Hematopoietic multipotent progenitor cell (in vitro differentiated cells): ENCODE data around the gene TNFRSF11A. TPM values are rescaled to one million over a fixed set of nuclear protein-coding genes. Genes with fewer than 3 reads are reported as not detected.

Source experiments
- DNase-seq, 3 donors: peaks; one replicate each; pipeline ENCODE4 v3.0.0-alpha.2; 2011 to 2015; ENCODE audit warnings: low read depth in 2 of 3, low spot score in 2 of 3
- total RNA-seq: library from RNA; depleted of rRNA; stranded (reverse); fragments of >200 nt; gene quantifications from one replicate; pipeline ENCODE4 v1.2.3, GENCODE V29; 2012

TNFRSF11A gene
- total RNA-seq, 1 donor, result 2.2 TPM

DNA sequence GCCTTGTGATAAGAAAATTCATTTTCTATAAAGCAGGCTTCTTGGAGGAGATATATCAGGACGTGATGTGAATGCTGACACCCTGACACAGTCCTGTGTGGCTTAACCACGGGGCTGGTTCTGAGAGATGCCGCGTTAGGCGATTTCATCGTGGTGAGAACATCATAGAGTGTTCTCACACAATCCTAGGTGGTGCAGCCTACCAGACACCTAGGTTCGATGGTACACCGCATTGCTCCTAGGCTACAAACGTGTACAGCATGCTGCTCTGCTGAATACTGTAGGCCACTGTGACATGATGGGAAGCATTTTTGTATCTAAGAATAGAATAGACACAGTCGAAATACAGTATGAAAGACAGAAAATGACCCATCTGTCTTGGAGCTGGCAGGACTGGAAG lies 82.5 kb downstream of the TNFRSF11A start:
- no peak for DNase-seq

DNA sequence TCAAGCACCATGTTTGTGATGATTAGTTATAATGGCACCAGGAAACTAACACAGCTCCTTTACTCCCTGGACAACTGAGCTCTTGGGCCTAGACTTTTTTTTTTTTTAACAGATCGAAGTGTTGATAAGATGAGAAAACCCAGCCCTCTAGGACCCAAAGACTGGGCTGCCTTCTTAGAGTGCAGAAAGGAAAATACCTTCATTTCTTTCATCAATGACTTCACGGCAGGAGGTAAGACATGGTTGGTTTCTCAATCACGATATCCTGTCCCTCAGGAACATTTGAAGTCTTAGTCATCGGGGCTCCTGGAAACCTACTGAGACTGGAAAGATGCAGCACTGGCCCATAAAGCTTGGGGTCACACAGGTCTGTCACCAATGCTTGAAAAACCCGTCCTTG lies 84.7 kb downstream of the TNFRSF11A start:
- no peak for DNase-seq

DNA sequence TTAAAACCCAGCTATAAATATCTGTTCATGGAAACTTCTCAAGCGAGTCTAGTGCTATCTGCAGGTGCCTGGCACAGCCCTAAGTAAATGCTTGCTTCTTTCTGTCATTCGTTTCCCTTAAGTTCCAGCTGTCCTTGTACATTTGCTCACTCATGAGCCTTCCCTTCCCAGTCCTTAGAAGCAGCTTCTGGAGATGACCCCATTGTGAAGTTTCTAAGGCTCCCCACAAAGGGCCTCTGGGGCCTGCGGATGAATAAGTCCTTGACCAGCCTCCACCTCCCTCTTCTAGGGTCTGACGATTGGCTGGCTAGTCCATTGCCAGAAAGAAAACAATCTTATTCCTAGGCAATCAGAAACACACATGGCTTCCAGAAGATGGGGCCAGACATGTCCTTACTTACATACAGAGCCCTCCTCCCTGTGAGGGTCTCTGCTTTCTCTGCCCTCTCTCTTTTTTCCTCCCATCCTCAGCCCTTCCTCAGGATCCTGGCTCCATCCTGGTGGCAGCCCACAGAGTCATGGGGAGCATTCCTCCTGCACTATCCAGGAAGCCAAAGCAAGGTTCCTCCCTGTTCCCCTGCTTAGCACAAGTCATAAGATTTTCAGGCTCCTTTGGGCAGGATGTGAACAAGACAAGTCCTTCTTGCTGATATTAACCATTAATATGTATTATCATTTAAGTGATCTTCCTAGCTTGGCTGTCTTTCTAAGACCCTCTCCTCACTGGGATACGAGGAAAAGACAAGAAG lies 87.3 kb downstream of the TNFRSF11A start:
- no peak for DNase-seq

DNA sequence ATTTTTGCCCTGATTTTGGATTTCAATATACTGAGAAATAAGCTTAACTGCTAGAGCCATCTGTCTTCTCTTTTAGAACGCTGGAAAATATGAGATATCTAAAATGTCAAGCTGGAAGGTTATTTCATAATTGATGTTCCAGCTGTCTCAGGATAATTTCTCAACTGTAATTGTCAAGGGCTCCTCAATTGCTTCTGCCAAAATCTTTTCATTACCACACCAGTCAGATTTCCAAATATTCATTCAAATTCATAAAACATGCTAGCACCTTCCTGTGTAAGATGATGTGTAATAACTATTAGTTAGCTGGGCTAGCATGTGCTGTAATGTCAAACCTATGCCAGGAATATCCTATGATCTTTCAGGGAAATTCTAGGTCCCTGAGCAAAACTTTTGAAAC lies 88.1 kb downstream of the TNFRSF11A start:
- DNase-seq, result no peak

DNA sequence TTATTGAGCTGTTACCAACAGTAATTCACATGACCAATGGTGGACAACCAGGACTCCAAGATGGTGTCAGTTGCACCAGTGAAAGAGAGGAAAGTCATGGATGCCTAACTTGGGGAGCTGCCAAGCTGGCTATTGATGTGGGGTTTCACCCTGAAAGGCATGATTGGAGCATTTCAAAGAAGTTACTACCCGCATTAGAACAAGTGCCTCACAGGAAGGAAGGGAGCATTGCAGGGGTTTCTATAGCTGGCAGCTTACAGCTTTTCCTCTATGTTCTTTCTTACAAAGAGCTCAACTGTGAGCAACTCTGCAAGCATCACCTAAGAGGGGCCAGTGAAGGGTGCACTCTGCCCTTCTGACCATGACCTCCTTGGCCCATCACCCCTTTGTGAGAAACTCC lies 93.1 kb downstream of the TNFRSF11A start:
- no peak for DNase-seq

DNA sequence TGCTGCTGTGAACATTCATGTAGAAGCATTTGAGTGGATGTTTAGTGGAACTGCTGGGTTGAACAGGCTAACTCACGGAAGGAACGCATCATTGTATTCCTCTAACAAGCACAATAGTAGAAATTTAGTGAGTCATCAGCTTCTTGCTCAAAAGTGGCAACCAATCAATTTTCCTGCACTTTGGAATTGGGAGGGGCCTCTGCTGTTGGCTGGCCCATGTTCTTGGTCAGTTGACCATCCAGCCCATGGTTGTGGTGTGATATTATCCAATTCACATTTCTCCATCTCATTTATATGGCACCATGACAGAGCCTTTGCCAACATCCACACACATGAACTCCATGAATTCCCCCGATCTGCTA lies 95.0 kb downstream of the TNFRSF11A start:
- DNase-seq, result no peak

DNA sequence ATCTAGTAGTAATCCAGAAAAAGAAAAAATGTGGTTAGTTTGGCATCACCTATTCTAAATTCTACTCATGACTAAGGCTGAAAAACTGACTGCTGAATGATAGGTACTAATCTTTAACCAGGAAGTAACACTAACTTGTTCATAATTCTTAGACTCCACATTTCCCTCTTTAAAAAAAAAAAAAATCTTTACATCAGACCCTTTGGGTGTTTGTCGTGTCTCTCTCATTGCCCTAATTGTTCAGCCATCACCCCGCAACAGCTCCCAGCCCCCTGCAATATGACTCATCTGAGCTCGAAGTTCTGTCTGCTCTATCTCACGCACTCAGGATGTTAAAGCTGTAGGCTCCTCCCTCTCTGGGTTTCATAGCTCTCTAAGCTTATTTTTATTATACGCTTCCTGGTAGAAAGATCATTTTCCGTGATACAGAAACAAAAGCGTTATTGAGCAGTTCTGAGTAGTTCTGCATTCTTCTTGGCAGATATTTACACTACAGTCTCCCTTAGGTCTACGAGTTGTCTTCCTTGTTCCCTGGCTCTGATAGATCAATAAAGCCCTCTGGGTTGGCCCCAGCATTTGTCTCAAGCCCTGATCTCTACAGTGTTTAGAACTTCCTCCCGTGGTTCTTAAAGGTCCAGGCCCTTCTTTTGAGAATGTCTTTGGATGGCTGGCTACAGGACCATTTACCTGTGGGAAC lies 95.6 kb downstream of the TNFRSF11A start:
- peak; percentile 40 to 94 (median 90) for DNase-seq

DNA sequence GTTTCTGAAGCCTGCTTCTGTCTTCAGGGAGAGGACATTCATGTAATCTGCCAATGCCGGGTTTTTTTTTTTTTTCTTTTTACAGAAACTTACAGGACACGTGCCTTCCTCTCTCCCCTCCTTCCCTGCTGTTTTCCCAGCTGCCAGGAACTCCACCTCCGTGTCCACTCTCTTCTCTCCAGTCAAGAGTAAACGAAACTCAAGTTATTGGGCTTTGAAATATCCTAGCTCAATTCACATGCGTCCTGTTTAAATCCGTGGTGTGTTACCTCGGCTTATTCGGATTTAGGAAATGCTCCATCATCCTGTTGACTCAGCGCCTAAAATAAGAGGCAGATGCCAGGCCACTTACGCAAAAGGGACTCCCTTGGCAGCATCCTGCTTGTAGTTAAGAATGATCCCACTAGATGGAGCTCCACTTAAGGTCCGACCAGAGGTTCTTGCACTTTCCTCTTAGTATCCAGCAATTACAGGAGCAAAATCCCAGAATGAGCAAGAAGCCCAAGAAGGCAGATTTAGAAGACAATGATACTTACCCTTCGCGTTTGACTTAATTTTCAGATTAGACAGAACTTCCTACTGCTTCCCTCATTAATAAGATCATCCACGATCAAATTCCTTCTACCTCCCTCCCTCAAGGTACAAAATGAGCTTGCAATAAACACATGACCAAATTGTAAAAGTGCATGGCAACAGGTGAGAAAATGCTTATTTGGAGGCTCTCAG lies 100.5 kb downstream of the TNFRSF11A start:
- peak; percentile 32 to 92 (median 87) for DNase-seq

DNA sequence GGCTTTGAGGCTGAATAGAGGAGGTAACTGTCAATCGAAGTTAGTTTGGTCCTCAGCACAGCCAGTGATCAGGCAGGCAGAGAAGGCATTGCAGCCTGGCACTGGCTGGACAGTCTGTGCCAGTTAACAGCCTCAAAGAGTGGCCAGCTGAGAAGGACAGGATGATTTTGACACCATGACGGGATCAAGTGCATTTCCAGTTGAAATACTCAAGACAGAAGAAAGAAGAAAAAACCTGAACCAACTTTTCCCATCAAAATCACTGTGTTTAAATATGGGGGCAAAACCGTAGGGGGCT lies 101.0 kb downstream of the TNFRSF11A start:
- no peak for DNase-seq

DNA sequence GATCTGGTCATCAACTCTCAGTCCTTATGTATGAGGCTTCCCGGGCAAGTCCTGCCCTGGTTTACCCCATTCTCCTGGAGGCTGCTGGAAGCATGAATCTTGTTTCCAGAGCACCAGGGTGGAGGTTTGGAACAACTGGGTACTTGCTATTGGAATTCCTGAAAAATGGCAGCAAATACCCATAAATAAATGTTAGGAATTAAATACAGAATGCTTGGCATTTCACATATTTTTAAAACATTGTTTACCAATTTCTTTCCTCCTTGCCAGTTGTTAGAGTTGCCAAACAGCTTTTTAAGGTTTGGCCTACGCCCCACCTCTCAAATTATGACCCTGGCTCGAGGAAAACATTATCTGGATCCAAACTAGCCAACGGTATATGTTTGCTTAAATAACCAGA lies 107.1 kb downstream of the TNFRSF11A start:
- DNase-seq, result no peak

DNA sequence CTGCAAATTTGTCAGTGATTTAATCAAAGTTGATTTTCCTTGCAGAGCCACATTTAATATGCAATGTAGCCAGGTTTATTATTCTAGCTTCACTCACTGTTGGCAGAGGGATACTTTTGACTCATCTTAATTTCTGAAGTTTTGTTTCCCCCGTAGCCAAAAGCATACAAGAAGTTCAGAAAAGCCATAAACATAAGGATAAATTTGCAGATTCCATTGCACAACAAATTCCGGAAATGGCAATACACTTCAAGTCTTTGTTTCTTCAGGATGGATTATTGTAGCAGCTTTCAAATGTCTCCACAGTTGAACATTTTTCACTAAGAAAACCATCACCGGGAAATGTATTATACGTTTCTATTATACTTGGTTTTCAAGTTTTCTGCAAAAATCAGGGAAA lies 109.7 kb downstream of the TNFRSF11A start:
- no peak for DNase-seq

DNA sequence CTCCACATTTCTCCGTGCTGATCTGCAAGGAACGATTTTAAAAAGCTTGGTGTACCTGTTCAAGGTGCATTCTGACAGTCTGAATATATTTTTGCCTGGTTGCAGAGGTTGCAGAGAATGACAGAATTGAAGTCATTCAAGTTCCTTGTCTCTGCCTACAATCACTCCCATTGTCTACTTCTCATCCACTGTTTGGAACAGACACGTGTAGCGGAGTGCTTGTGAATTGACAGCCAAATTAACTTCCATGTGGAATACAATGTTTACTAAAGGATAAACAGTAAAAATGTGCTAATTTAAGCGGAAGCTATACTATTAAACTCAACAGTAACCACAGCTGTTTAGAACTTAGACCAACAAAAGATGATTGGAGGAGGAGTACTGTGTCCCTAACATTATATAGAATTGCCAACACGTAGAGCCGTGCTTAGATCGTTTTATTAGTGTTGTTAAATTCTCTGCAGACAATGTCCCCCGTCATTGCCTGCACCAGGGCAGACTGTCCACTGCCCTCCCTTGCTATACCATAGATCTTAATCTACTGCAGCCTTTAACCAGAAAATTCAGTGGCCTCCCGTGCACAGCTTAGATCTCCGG lies 110.4 kb downstream of the TNFRSF11A start:
- DNase-seq, result no peak

DNA sequence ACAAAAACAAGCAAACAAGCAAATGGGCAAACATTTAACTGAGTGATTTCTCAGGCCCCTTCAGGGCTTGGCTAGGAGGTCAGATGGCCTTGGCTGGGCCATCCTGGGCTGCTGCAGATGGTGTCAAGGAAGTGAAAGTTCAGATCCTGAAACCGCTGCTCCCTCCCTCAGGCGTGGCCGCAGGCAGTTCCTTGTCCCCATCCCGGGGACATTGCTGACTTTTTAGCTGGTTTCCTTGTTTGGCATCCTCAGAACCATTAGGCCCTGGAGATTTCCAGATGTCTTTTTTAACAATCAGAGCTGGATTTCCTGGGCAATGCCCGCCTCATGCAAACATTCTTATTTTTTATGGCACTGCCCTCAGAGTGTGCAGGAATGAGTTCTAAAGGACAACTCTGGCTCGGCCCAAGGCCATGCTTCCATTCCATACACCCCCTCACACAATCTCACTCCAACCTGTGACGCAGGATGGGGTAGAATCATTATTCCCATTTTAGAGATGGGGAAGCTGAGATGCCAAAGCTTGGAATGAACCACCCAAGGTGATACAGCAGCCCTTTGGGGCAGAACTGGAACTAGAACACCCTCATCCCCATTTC lies 111.6 kb downstream of the TNFRSF11A start:
- DNase-seq, result no peak

DNA sequence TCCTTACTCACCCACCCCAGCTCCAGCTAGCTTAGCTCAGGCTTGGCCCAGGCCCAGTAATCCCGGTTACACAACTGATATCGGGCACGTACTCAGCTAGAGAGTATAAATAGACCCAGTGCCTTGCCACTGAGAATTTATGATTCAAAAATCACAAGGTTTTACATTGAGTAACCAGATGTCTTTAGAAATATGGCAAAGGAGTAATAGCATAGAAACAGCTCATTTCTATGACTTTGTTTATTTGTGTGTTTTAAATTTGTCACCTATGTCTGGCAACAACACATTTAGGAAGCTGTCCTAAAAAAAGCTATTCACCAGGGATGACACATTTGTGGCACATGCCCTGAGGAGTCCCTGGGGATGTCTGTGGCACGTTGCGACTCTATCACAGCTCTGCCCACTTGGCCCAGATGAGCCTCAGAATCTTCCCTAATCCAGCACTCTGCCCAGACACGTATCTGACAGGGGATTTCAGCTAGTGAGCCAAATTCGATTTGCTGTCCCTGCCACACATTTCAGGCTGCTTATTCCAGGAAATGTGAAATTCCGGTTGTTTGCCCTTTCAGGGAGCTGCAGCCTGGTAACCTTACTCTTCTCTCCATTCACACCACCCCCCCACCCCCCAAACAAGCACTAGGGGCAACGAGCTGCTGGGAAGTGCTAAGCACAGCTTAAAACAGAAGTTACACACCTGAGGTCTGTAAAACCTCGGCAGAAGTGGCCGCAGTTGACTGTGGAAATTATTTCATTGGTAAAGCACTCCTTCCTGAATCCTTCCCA lies 112.3 kb downstream of the TNFRSF11A start:
- DNase-seq, result no peak

DNA sequence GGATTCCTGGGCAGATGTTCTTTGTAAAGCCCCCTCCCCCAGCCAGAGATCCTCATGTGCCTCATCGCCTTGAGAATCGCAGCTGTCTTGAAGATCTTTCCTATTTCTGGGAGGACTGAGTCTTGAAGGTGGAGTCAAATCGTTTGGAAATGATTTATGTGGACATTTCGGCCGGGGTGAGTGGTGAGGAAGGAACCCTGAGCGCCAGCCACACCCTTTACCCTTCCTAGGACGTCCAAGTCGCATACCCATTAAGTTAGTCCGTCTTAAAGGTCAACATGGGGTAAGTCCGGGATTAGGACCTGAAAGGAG lies 112.9 kb downstream of the TNFRSF11A start:
- DNase-seq, result no peak

DNA sequence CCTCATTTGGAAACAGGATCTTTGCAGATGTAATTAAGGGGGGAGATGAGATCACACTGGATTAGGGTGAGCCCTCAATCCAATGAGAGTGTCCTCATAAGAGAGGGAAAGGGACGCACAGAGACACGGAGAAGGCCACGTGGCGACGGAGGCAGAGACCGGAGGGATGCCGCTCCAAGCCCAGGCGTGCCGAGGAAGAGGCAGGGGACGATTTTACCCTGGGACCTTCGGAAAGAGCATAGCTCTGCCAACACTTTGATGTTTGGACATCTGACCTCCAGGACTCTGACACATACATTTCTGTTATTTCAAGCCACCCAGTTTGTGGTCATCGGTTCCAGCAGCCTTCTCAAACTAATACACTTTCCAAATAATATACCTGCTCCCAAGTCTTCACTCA lies 113.3 kb downstream of the TNFRSF11A start:
- no peak for DNase-seq

DNA sequence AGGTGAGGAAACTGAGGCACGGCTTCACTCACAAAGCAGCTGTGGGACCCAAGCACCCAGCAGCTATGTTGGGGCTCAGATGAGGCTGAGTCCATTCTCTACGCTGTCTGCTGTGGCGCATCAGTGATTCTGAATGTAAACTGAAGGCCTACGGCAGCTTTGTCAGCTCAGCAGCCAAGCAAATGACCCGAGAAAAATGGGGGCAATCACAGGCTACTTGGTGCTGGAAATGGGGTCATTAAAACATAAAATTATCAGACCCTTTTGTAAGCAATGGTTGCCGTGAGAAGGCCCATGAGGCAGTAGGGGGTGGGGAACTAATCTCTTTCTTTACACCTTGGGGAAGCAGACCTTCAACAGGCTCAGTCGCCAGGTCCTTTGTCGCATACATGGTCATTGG lies 113.8 kb downstream of the TNFRSF11A start:
- no peak for DNase-seq
